GM12873 (cell line): ENCODE measurements around the gene LRP1-AS.

Experiments
- TF ChIP-seq, protein P1 (sequence below): IDR thresholded peaks from 2 replicates; pipeline ENCODE4 v1.5.1; 2012; ENCODE audit warnings: low read depth, mild to moderate bottlenecking, moderate library complexity, low read length, control low read depth; ENCODE audit not compliant: insufficient read depth; ENCODE audit errors: missing control alignments

Gene LRP1-AS

DNA sequence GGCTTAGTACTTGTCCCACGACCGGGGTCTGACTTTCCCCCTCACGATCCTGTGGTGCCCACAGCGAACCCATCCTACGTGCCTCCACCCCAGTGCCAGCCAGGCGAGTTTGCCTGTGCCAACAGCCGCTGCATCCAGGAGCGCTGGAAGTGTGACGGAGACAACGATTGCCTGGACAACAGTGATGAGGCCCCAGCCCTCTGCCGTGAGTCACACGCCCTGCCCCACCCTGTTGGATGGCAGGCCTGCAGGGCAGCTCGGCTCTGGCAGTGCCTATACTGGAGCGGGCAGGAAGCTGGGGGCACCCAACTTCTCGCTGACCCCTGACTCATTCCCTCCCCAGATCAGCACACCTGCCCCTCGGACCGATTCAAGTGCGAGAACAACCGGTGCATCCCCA lies 18.3 kb upstream of the LRP1-AS start:
- TF ChIP-seq, protein P1, sequence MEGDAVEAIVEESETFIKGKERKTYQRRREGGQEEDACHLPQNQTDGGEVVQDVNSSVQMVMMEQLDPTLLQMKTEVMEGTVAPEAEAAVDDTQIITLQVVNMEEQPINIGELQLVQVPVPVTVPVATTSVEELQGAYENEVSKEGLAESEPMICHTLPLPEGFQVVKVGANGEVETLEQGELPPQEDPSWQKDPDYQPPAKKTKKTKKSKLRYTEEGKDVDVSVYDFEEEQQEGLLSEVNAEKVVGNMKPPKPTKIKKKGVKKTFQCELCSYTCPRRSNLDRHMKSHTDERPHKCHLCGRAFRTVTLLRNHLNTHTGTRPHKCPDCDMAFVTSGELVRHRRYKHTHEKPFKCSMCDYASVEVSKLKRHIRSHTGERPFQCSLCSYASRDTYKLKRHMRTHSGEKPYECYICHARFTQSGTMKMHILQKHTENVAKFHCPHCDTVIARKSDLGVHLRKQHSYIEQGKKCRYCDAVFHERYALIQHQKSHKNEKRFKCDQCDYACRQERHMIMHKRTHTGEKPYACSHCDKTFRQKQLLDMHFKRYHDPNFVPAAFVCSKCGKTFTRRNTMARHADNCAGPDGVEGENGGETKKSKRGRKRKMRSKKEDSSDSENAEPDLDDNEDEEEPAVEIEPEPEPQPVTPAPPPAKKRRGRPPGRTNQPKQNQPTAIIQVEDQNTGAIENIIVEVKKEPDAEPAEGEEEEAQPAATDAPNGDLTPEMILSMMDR, result no peak

DNA sequence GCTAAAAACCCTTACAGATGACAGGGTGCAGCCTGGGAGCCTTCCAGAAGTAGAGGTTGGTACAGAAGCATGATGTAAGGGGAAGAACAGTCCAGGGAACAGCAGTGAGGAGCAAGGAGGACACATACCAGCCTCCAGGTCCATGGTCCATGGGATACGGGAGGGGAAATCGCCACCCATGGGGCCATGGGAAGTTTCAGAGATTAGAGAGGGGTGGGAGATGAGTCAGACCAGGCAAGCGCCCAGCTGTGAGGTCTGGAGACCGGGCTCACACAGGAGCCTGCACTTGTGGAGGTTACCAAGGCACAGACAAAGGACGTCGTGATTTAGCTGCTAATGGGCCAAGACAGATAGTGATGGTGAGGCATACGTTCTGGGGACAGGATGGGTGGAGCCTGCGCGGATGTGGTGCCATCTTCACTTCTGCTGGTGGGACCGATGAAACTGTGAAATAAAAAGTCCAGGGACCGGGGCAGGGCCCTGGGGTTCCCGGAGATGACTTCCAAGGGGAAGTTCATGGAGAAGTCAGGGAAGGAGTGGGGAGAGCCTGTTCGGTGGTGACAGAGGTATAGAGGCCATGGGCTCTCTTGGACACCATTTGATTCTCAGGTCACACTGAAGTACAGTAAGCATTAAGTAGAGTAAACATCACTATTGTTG lies 17.7 kb upstream of the LRP1-AS start:
- TF ChIP-seq, protein P1, result no peak

DNA sequence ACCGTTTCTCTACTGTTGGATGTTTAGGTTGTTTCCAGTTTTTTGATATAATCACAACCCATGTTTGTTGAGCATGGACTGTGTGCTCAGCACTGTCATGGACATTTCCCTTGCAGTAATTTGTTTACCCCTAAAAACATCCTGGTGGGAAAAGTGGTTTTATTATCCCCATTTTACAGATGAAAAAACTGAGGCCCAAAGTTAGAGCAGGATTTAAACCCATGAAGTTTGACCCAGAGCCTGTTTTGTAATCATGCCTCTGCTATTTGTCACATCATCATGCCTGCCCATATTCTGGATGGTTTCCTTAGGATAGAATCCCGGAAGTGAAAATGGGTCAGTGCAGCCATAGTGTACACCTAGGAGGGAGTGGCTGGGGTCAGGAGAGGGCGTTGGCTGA lies 17.0 kb upstream of the LRP1-AS start:
- TF ChIP-seq, protein P1, result no peak

DNA sequence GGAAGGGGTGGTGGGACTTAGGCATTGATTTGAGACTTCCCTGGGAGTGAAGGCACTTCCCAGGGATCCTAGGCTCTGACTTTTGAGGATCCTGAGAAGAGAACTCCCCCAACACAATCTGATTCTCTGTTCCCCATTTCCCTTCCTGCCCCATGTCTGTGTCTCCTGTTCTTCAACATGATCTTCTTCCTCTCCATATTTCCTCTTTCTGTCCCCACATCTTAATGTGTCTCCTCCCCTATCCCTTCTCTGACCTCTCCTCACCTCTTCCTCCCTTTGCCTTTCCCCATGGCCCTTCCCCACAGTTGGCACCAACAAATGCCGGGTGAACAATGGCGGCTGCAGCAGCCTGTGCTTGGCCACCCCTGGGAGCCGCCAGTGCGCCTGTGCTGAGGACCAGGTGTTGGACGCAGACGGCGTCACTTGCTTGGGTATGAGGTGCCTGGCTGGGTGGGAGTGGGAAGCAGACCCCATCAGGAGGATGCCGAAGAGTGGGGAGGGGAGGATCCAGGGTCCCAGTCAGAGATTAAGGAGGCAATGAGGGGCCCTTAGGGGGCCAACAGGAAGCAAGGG lies 15.2 kb upstream of the LRP1-AS start:
- TF ChIP-seq, protein P1, result no peak

GRCh38 chr12:57161491-57161890 lies 14.1 kb upstream of the LRP1-AS start:
- TF ChIP-seq, protein P1, result no peak

GRCh38 chr12:57160741-57161140 lies 13.3 kb upstream of the LRP1-AS start:
- TF ChIP-seq, protein P1, result no peak

- TF ChIP-seq, protein P1, result no peak
Observed at GRCh38 chr12:57160040-57160439, 12.6 kb upstream of the LRP1-AS start.
